Activated T-helper 1 cell treated with anti-CD3 and anti-CD28 coated beads, Interleukin-2, amount 50 U/mL, for 16 hours (primary cell): ENCODE results near the gene KRTAP2-2.

Experiments
- DNase-seq, 2 donors: peaks; one replicate each; pipeline ENCODE4 v3.0.0-alpha.2; 2020; ENCODE audit warnings: low read depth in 1 of 2, low spot score in 1 of 2

Gene KRTAP2-2

GRCh38 chr17:41026715-41027471 is 28.1 kb downstream of the KRTAP2-2 start, which contains the start of gene KRTAP1-5:
TSS of gene KRTAP1-5 (minus strand) at chr17:41027208. CDS start at chr17:41027155, 53 bp downstream.
- DNase-seq = no peak

- no peak for DNase-seq
Measured at GRCh38 chr17:41024697-41025096, 30.3 kb downstream of the KRTAP2-2 start.

GRCh38 chr17:41020336-41020735 is 34.7 kb downstream of the KRTAP2-2 start:
- no peak for DNase-seq

GRCh38 chr17:41019415-41019814 is 35.6 kb downstream of the KRTAP2-2 start:
- no peak for DNase-seq

- no peak for DNase-seq
Measured at GRCh38 chr17:41018541-41018940, 36.5 kb downstream of the KRTAP2-2 start.

- no peak for DNase-seq
Measured at GRCh38 chr17:41016578-41017215, 38.3 kb downstream of the KRTAP2-2 start.

GRCh38 chr17:41015454-41015853 is 39.6 kb downstream of the KRTAP2-2 start:
- no peak for DNase-seq

GRCh38 chr17:41013606-41014005 is 41.4 kb downstream of the KRTAP2-2 start:
- no peak for DNase-seq

- no peak for DNase-seq
Measured at GRCh38 chr17:41013181-41013580, 41.8 kb downstream of the KRTAP2-2 start.

GRCh38 chr17:41012326-41013120 is 42.5 kb downstream of the KRTAP2-2 start:
- DNase-seq = no peak

GRCh38 chr17:41010441-41010840 is 44.6 kb downstream of the KRTAP2-2 start:
- DNase-seq = no peak

GRCh38 chr17:41009936-41010335 is 45.1 kb downstream of the KRTAP2-2 start:
- DNase-seq = no peak

GRCh38 chr17:41009301-41009760 is 45.7 kb downstream of the KRTAP2-2 start:
- DNase-seq = no peak

- no peak for DNase-seq
Measured at GRCh38 chr17:41008811-41009210, 46.2 kb downstream of the KRTAP2-2 start, which contains the start of gene KRTAP3-1. TSS of gene KRTAP3-1 (minus strand) at chr17:41009128. CDS start at chr17:41009074, 54 bp downstream.
